ENCODE measurements around the gene TENT5A. TPM values are rescaled to one million over a fixed set of nuclear protein-coding genes. Genes with fewer than 3 reads are reported as not detected.

Gene TENT5A
- total RNA-seq, 1 experiment from 2014 or later, result 2.5 TPM

- Mint-ChIP-seq H3K4me3 (ENCODE audit: unreplicated experiment) (no peak overlapping the region), H3K36me3 (ENCODE audit: insufficient read depth, unreplicated experiment) (no peaks in the 10 kb centered on the region), H3K9me3 (ENCODE audit: unreplicated experiment) (peaks cover 13% of the 10 kb centered on the region), H3K27ac (ENCODE audit: low read depth, unreplicated experiment) (no peak overlapping the region), H3K27me3 (ENCODE audit: insufficient read depth, unreplicated experiment) (no peaks in the 10 kb centered on the region), H3K4me1 (ENCODE audit: insufficient read depth, unreplicated experiment) (no peaks in the 10 kb centered on the region)
- DNase-seq (ENCODE audit: unreplicated experiment), result no peak
- intact Hi-C loops (cut with micrococcal nuclease), result no loop called here
- TF ChIP-seq CTCF (IDR thresholded peaks at IDR 0.05; ENCODE audit: unreplicated experiment), result no peak
- ChIA-PET CTCF (no interaction called here), POLR2A (no interaction called here)
- BruUV-seq (replicated peaks), result no TSS peak
Observed at GRCh38 chr6:81797591-81797990, 45.1 kb upstream of the TENT5A start.

GRCh38 chr6:81795890-81796289, 43.4 kb upstream of the TENT5A start:
- BruUV-seq (replicated peaks), result no TSS peak
- ChIA-PET POLR2A (no interaction called here), CTCF (no interaction called here)
- Mint-ChIP-seq H3K27ac (ENCODE audit: low read depth, unreplicated experiment) (no peak overlapping the region), H3K27me3 (ENCODE audit: insufficient read depth, unreplicated experiment) (no peaks in the 10 kb centered on the region), H3K4me1 (ENCODE audit: insufficient read depth, unreplicated experiment) (no peaks in the 10 kb centered on the region), H3K9me3 (ENCODE audit: unreplicated experiment) (peaks cover 13% of the 10 kb centered on the region), H3K36me3 (ENCODE audit: insufficient read depth, unreplicated experiment) (no peaks in the 10 kb centered on the region), H3K4me3 (ENCODE audit: unreplicated experiment) (no peak overlapping the region)
- DNase-seq (ENCODE audit: unreplicated experiment), result no peak
- intact Hi-C loops (cut with micrococcal nuclease), result no loop called here
- TF ChIP-seq CTCF (IDR thresholded peaks at IDR 0.05; ENCODE audit: unreplicated experiment), result no peak

GRCh38 chr6:81793821-81794475, 41.5 kb upstream of the TENT5A start:
- H3K27ac Mint-ChIP-seq (ENCODE audit: low read depth, unreplicated experiment), result no peak overlapping the region
- peaks cover 13% of the 10 kb centered on the region for H3K9me3 Mint-ChIP-seq (ENCODE audit: unreplicated experiment)
- ChIA-PET CTCF (no interaction called here), POLR2A (no interaction called here)
- no peaks in the 10 kb centered on the region for H3K27me3 Mint-ChIP-seq (ENCODE audit: insufficient read depth, unreplicated experiment)
- intact Hi-C loops (cut with micrococcal nuclease), result no loop called here
- no peaks in the 10 kb centered on the region for H3K4me1 Mint-ChIP-seq (ENCODE audit: insufficient read depth, unreplicated experiment)
- no peaks in the 10 kb centered on the region for H3K36me3 Mint-ChIP-seq (ENCODE audit: insufficient read depth, unreplicated experiment)
- TF ChIP-seq CTCF (IDR thresholded peaks at IDR 0.05; ENCODE audit: unreplicated experiment), result no peak
- no peak overlapping the region for H3K4me3 Mint-ChIP-seq (ENCODE audit: unreplicated experiment)
- no TSS peak for BruUV-seq (replicated peaks)
- no peak for DNase-seq (ENCODE audit: unreplicated experiment)

GRCh38 chr6:81792826-81793225, 40.3 kb upstream of the TENT5A start:
- peaks cover 13% of the 10 kb centered on the region for H3K9me3 Mint-ChIP-seq (ENCODE audit: unreplicated experiment)
- ChIA-PET CTCF (no interaction called here), POLR2A (no interaction called here)
- H3K4me3 Mint-ChIP-seq (ENCODE audit: unreplicated experiment), result no peak overlapping the region
- intact Hi-C loops (cut with micrococcal nuclease), result no loop called here
- BruUV-seq (replicated peaks), result no TSS peak
- no peak for TF ChIP-seq CTCF (IDR thresholded peaks at IDR 0.05; ENCODE audit: unreplicated experiment)
- no peaks in the 10 kb centered on the region for H3K27me3 Mint-ChIP-seq (ENCODE audit: insufficient read depth, unreplicated experiment)
- peaks cover 2% of the 10 kb centered on the region for H3K4me1 Mint-ChIP-seq (ENCODE audit: insufficient read depth, unreplicated experiment)
- H3K27ac Mint-ChIP-seq (ENCODE audit: low read depth, unreplicated experiment), result no peak overlapping the region
- no peaks in the 10 kb centered on the region for H3K36me3 Mint-ChIP-seq (ENCODE audit: insufficient read depth, unreplicated experiment)
- DNase-seq (ENCODE audit: unreplicated experiment), result no peak
